Forelimb muscle (tissue), 1 donor: ENCODE data around the gene KLHL4. TPM values are rescaled to one million over a fixed set of nuclear protein-coding genes. Genes with fewer than 3 reads are reported as not detected.
"Not testable (repeated sequence)": the region's sequence is repeated elsewhere in the genome, so short reads cannot be mapped to it uniquely, and the experiment has no call there.

Source experiments
- DNase-seq: peaks from one replicate; pipeline ENCODE4 v3.0.0-alpha.2; 2013; ENCODE audit warnings: low read depth
- polyA plus RNA-seq: library from polyadenylated mRNA; unstranded; fragments of 120-200 nt; gene quantifications from one replicate; pipeline ENCODE4 v1.2.1, GENCODE V29; 2013; ENCODE audit not compliant: insufficient read length

KLHL4 gene
- polyA plus RNA-seq: 11.6 TPM

- DNase-seq: no peak
Measured at GRCh38 chrX:87517571-87518141, at the start of gene KLHL4. Gene KLHL4 (plus strand): TSS chrX:87517802. CDS start chrX:87517894, 92 bp downstream.

- DNase-seq: no peak
Measured at GRCh38 chrX:87468941-87469340, 48.7 kb upstream of the KLHL4 start.

GRCh38 chrX:87475793-87476192, 41.8 kb upstream of the KLHL4 start:
- no peak for DNase-seq

- DNase-seq: not testable (repeated sequence)
Measured at GRCh38 chrX:87478703-87479102, 38.9 kb upstream of the KLHL4 start.

- no peak for DNase-seq
Measured at GRCh38 chrX:87489071-87489470, 28.5 kb upstream of the KLHL4 start.

GRCh38 chrX:87515836-87516235, 1.8 kb upstream of the KLHL4 start:
- DNase-seq: no peak

- no peak for DNase-seq
Measured at GRCh38 chrX:87516717-87517121, 883 bp upstream of the KLHL4 start.

GRCh38 chrX:87518504-87518903, 902 bp downstream of the KLHL4 start:
- DNase-seq: no peak

GRCh38 chrX:87525771-87526229, 8.2 kb downstream of the KLHL4 start:
- no peak for DNase-seq

- no peak for DNase-seq
Measured at GRCh38 chrX:87526281-87526680, 8.7 kb downstream of the KLHL4 start.

- no peak for DNase-seq
Measured at GRCh38 chrX:87528487-87528886, 10.9 kb downstream of the KLHL4 start.

- DNase-seq: no peak
Measured at GRCh38 chrX:87571964-87572363, 54.4 kb downstream of the KLHL4 start.

- DNase-seq: no peak
Measured at GRCh38 chrX:87572901-87573300, 55.3 kb downstream of the KLHL4 start.

GRCh38 chrX:87578978-87579377, 61.4 kb downstream of the KLHL4 start:
- DNase-seq: no peak

GRCh38 chrX:87580862-87581261, 63.3 kb downstream of the KLHL4 start:
- no peak for DNase-seq

GRCh38 chrX:87582453-87582852, 64.9 kb downstream of the KLHL4 start:
- no peak for DNase-seq

GRCh38 chrX:87583679-87584078, 66.1 kb downstream of the KLHL4 start:
- no peak for DNase-seq

- DNase-seq: peak; percentile 22
Measured at GRCh38 chrX:87616371-87616770, 98.8 kb downstream of the KLHL4 start.

- DNase-seq: peak; percentile 4
Measured at GRCh38 chrX:87621697-87622096, 104.1 kb downstream of the KLHL4 start.

- DNase-seq: no peak
Measured at GRCh38 chrX:87626996-87627395, 109.4 kb downstream of the KLHL4 start.

GRCh38 chrX:87634361-87634760, 116.8 kb downstream of the KLHL4 start:
- no peak for DNase-seq

GRCh38 chrX:87636533-87636932, 118.9 kb downstream of the KLHL4 start:
- DNase-seq: no peak

GRCh38 chrX:87641439-87641838, 123.8 kb downstream of the KLHL4 start:
- DNase-seq: not testable (repeated sequence)

GRCh38 chrX:87661761-87662160, 144.2 kb downstream of the KLHL4 start:
- DNase-seq: no peak
